IPS DF 4.7 (cell line): ENCODE results near the gene RPL7L1.
"Not testable (repeated sequence)": the region's sequence is repeated elsewhere in the genome, so short reads cannot be mapped to it uniquely, and the experiment has no call there.

Experiments
- DNase-seq: peaks from one replicate; pipeline ENCODE4 v3.0.0-alpha.2; 2013; ENCODE audit warnings: low spot score; ENCODE audit errors: extremely low read depth

Gene RPL7L1

DNA sequence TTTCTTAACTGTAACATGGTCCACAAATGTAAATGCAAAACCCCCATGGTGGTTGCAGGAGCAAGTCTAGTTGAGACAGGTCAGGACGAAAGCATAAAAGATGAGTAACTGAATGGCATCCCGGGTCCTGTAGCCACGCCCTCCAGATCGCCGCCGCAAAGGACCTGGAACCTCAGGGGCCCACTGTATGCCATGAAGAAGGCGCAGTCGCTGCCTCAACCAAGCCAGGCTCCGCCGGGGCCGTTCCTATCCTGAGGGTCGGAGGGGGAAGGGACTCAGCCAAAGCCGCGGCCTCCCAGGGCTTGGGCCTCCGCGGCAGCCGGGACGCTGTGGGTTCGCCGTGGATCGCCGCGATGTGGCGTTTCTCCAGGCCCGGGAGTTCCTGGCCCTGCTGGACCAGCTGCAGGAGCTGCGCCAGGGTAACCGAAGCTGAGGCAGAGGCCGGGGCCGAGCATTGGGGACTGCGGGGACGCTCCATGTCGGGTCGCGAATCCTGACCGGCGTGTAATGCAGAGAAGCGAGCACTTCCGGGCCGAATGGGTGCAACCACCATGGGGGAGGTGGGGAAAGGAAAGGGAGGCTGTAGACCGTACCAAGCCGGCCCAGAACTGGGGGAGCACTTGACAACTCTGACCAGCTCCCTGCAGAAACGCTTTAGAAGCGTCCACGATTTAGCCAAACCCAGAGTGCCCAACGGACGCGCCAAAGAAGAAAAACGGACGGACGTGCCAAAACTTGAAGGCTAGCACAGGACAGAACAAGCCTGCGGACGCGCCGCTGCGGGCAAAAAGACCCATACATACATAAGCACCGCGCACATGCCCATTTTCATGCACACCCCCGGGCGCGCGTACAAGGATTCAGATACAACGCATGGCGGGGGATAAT, 11.1 kb downstream of the RPL7L1 start:
- DNase-seq, result no peak

GRCh38 chr6:42891199-42891722, 11.8 kb downstream of the RPL7L1 start:
- DNase-seq, result no peak

DNA sequence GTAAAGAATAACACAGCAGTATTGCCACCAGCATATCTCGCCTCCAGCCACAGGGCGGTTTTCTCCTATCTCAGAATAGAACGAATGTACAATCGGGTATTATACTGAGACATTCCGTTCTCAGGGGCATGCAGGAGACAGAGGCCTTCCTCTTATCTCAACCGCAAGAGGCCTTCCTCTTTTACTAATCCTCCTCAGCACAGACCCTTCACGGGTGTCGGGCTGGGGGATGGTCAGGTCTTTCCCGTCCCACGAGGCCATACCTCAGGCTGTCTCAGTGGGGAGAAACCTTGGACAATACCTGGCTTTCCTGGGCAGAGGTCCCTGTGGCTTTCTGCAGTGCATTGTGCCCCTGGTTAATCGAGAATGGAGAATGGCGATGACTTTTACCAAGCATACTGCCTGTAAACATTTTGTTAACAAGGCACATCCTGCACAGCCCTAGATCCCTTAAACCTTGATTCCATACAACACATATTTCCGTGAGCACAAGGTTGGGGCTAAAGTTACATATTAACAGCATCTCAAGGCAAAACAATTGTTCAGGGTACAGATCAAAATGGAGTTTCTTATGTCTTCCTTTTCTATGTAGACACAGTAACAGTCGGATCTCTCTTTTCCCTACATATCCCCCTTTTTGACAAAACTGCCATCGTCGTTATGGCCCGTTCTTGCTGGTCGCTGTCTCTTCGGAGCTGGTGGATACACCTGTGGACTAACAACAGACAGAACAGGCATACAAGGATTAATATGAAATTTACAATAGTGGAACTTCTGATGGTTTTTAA, 14.8 kb downstream of the RPL7L1 start:
- DNase-seq, result not testable (repeated sequence)

- no peak for DNase-seq
These were observed 16.8 kb downstream of the RPL7L1 start for GRCh38 chr6:42896178-42896719.

DNA sequence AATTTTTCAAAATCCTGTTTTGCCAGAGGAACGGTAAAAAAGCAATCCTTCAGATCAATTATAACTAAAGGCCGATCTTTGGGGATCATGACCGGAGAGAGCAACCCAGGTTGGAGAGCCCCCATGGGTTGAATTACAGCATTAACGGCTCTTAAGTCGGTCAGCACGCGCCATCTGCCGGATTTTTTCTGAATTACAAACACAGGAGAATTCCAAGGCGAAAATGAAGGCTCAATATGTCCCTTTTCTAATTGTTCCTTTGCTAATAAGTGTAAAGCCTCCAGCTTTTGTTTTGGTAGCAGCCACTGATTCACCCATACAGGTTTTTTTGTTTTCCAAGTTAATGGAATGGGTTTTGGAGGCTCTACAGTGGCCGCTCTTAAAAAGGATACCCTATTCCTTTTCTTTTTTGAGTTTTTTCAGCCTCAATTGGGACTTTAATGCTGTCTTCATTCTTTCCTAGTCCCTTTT, 19.5 kb downstream of the RPL7L1 start:
- DNase-seq, result no peak

DNA sequence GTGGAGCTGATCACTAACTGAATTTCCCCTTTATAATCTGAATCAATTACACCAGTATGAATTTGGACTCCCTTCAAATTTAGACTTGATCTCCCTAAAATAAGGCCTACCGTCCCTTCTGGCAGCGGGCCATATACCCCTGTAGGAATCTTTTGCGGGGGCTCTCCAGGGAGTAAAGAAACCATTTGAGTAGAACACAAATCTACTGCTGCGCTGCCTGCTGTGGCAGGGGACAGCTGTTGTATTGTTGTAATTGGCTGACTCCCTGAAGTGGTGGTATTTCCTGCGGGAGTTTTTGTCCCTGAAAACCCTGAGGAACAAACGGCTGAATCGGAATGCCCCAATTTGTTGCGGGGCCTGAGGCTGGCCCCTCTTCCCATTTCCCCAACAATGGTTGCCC, 20.5 kb downstream of the RPL7L1 start:
- DNase-seq, result no peak

- DNase-seq, result no peak
These were observed 22.1 kb downstream of the RPL7L1 start for GRCh38 chr6:42901538-42901957.

DNA sequence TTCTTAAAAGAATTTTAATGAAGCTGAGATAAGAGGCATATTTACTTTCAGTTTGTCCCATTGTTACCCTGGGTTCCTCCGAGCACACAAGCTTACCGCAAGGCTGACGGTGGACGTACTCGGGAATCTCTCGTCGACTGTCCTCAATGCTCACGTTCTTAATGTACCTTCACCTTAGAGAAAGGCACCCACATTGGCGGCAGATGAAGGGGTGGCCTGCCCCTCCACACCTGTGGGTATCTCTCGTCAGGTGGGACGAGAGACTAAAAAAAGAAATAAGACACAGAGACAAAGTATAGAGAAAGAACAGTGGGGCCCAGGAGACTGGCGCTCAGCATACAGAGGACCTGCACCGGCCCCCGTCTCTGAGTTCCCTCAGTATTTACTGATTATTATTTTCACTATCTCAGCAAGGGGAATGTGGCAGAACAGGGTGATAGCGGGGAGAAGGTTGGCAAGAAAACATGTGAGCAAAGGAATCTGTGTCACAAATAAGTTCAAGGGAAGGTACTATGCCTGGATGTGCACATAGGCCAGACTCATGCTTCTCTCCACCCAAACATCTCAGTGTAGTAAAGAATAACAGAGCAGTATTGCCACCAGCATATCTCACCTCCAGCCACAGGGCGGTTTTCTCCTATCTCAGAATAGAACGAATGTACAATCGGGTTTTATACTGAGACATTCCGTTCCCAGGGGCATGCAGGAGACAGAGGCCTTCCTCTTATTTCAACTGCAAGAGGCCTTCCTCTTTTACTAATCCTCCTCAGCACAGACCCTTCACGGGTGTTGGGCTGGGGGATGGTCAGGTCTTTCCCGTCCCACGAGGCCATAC, 23.2 kb downstream of the RPL7L1 start:
- not testable (repeated sequence) for DNase-seq

GRCh38 chr6:42904467-42904866, 25.1 kb downstream of the RPL7L1 start:
- no peak for DNase-seq

DNA sequence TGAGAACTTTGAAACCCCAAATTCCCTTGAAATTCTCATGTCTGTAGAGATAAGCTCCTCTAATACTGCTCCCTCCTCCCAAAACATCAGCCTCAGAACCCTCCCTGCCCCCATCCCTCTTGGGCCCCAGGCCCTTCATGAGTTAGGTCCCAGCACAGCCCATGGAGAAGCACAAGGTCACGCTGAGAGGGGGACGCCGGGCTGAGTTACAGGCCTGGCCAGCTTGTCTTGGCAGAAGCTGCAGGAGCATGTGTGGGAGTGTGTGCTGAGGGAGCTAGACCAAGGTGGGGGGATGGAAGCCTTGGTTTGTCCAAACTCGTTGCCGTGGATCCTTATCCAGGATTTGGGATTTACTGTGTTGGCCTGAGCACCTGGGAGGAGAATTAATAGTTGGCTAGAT, 27.9 kb downstream of the RPL7L1 start:
- DNase-seq, result no peak

DNA sequence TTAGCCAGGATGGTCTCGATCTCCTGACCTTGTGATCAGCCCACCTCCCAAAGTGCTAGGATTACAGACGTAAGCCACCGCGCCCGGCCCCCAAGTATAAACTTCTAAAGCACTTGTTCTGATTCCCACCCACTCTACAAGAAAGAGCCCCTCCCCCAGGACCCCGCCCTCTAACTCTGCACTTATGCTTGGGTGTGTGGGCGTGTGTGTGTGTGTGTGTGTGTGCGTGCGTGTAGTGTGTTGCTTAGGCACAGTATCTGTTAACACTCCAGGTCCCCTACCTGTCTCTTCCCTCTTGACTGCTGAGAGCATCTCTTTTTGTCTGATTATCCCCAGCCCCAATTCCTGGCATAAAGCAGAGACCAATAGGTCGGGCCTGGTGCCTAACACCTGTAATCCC, 30.4 kb downstream of the RPL7L1 start:
- no peak for DNase-seq

- DNase-seq, result no peak
These were observed 32.0 kb downstream of the RPL7L1 start for GRCh38 chr6:42911171-42912021.

- no peak for DNase-seq
These were observed 35.1 kb downstream of the RPL7L1 start for GRCh38 chr6:42914546-42914945.

GRCh38 chr6:42915732-42916131, 36.3 kb downstream of the RPL7L1 start, which contains the start of gene PTCRA:
PTCRA (plus strand) TSS chr6:42916053; CDS start chr6:42916070, 17 bp downstream.
- no peak for DNase-seq

GRCh38 chr6:42916288-42916687, 36.9 kb downstream of the RPL7L1 start:
- DNase-seq, result no peak

DNA sequence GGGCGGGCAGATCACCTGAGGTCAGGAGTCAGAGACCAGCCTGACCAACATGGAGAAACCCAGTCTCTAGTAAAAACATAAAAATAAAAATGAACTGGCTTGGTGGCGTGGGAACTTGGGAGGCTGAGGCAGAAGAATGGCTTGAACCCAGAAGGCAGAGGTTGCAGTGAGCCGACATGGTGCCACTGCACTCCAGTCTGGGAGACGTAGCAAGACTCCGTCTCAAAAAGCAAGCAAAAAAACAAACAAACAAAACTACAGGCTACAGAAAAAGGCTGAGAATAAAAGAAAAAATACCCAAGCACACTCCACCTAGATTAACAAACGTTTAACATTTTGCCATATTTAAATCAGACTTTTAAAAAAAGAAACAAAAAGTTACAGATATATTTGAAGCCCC, 42.4 kb downstream of the RPL7L1 start:
- DNase-seq, result no peak

- DNase-seq, result no peak
These were observed 44.2 kb downstream of the RPL7L1 start for GRCh38 chr6:42923666-42924065.

- no peak for DNase-seq
These were observed 45.9 kb downstream of the RPL7L1 start for GRCh38 chr6:42925248-42925857.
